Measurements from ENCODE around the gene C4orf50.

The C4orf50 gene

DNA sequence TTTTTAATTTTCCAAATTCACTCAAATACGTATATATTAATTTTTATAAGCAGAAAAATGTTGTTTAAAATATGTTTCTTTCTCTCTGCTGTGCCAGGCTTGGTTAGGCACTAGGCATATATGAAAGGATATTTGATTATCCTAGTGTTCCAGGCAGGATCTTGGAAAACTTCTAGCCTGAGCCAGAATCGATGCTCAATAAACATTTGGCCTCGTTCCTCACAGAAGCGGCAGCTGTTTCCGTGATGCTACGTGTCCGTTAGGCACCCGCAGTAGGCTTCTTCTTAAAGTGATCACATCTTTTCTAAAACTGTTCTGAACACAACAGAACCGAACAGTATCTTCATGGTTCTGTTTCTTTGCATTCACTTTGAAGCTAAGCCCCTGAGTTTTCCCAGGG is 75.3 kb downstream of the C4orf50 start:
- H3K36me3 ChIP-seq (ENCODE audit: control insufficient read depth in 2 of 2, insufficient read depth in 2 of 2, low read length in 2 of 2) = no peaks in the 10 kb centered on the region
- H3K4me3 ChIP-seq (ENCODE audit: low read length in 2 of 2) = no peak overlapping the region
- peaks cover 5 to 6% of the 10 kb centered on the region in 2 donors for H3K9me3 ChIP-seq (ENCODE audit: control insufficient read depth in 2 of 2, low read length in 2 of 2)
- H3K27me3 ChIP-seq (ENCODE audit: control insufficient read depth in 1 of 2, insufficient read depth in 2 of 2, low read length in 2 of 2) = peaks cover 9 to 13% of the 10 kb centered on the region in 2 donors
- H3K9ac ChIP-seq (ENCODE audit: low read length in 2 of 2) = no peak overlapping the region
- H3K4me1 ChIP-seq (ENCODE audit: control insufficient read depth, insufficient read depth, low read length) = no peaks in the 10 kb centered on the region
- no peak overlapping the region for H3K27ac ChIP-seq (ENCODE audit: low read length)

DNA sequence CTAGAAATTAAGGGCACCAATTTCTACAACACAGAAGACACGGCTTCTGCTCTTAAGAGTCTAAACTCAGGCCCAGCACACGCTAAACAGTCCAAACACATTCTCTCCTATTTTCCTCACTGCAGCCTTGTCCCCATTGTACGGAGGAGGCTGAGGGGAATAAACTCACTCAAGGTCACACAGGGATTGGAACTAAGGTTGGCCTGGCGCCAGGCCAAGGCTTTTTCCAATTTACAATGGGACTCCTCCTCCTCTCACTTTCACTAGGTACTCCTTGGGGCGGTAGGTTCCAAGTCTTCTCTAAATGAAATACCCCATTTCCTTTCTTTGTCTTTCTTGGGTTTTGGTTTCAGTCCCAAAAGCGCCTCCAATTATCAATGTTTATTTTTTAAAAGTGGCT is 76.6 kb downstream of the C4orf50 start:
- Histone ChIP-seq H3K36me3 (ENCODE audit: control insufficient read depth in 2 of 2, insufficient read depth in 2 of 2, low read length in 2 of 2) (no peaks in the 10 kb centered on the region), H3K9ac (ENCODE audit: low read length in 2 of 2) (no peak overlapping the region), H3K4me3 (ENCODE audit: low read length in 2 of 2) (no peak overlapping the region), H3K4me1 (ENCODE audit: control insufficient read depth, insufficient read depth, low read length) (no peaks in the 10 kb centered on the region), H3K9me3 (ENCODE audit: control insufficient read depth in 2 of 2, low read length in 2 of 2) (peaks cover 3 to 5% of the 10 kb centered on the region in 2 donors), H3K27ac (ENCODE audit: low read length) (no peak overlapping the region), H3K27me3 (ENCODE audit: control insufficient read depth in 1 of 2, insufficient read depth in 2 of 2, low read length in 2 of 2) (peaks cover 6 to 7% of the 10 kb centered on the region in 2 donors)

DNA sequence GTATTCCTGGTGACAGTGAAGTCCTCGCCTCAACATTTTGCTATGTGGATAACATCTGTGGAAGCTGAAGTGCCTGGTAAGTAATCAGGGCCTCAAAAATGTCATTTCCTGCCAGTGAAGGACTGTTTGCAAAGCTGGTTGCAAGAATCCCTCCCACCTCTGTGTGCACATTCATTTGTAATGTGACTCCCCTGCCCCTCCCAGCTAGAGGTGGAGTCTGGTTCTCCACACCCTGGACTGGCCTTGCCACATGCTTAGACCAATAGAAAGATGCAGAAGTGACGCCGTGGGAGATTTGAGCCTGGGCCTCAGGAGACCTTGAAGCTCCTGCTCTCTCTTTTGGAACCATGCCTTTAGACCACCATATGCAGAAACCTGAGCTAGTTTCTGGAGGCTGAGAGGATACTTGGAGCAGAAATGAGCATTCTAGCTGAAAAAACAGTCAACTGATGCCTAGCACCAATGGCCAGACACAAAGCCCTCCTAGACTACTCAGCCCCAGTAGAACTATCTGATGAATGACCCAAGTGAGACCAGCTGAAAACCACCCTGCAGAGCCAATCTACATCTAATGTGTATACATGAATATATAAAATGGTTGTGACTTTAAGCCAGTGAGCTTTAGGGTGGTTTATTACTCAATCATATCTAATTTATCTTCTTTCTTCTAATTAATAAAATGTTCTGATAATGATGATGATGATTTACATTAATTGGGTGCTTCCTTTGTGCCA is 77.6 kb downstream of the C4orf50 start:
- no peak overlapping the region for H3K4me3 ChIP-seq (ENCODE audit: low read length in 2 of 2)

DNA sequence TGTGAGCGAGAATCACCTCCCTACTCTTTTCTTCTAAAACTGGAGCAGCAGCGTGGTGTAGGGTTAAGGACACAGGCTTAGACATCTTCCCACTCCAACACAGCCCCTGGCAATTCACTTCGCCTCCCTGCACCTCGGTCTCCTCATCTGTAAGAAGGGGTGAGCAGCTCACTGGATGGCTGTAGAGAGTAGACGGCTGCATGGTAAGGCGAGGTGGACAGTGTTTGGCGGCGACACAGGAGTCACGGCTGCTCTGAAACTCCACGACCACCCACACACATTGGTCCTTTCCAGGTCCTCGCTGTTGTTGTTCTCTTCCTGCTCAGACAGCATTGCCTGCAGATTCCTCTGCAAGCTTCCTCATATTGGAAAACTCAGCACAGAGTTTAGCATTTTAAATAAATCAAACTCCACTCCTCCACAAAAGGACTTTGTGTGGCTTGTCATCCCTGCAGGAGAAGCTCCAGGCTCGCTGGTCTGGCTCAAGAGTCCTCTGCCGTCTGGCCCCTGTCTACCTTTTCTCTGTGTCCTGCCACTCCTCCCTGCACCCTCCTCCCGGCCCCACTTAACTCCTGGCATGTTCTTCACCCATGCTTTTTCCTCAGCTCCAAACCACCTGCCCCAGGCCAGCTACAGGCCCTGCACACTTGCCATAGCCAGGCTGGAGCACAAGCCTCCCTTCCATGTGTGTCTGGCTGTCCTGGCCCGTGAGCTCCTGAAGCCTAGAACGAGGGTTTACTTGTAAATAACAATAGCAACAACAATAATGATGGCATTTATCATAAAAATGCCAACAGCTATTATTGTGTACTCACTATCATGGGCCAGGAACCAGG is 84.0 kb downstream of the C4orf50 start:
- no peaks in the 10 kb centered on the region for H3K4me1 ChIP-seq (ENCODE audit: control insufficient read depth, insufficient read depth, low read length)
- H3K4me3 ChIP-seq (ENCODE audit: low read length in 2 of 2) = no peak overlapping the region
- peaks cover 15 to 23% of the 10 kb centered on the region in 2 donors for H3K27me3 ChIP-seq (ENCODE audit: control insufficient read depth in 1 of 2, insufficient read depth in 2 of 2, low read length in 2 of 2)
- H3K36me3 ChIP-seq (ENCODE audit: control insufficient read depth in 2 of 2, insufficient read depth in 2 of 2, low read length in 2 of 2) = no peaks in the 10 kb centered on the region
- H3K9me3 ChIP-seq (ENCODE audit: control insufficient read depth in 2 of 2, low read length in 2 of 2) = no peaks in the 10 kb centered on the region
- H3K27ac ChIP-seq (ENCODE audit: low read length) = no peak overlapping the region
- no peak overlapping the region for H3K9ac ChIP-seq (ENCODE audit: low read length in 2 of 2)

More for the DNA sequence above, 77.6 kb downstream of the C4orf50 start:
- Histone ChIP-seq H3K9me3 (ENCODE audit: control insufficient read depth in 2 of 2, low read length in 2 of 2) (peaks cover 2 to 5% of the 10 kb centered on the region in 2 donors), H3K36me3 (ENCODE audit: control insufficient read depth in 2 of 2, insufficient read depth in 2 of 2, low read length in 2 of 2) (no peaks in the 10 kb centered on the region), H3K4me1 (ENCODE audit: control insufficient read depth, insufficient read depth, low read length) (no peaks in the 10 kb centered on the region), H3K9ac (ENCODE audit: low read length in 2 of 2) (no peak overlapping the region), H3K27ac (ENCODE audit: low read length) (no peak overlapping the region), H3K27me3 (ENCODE audit: control insufficient read depth in 1 of 2, insufficient read depth in 2 of 2, low read length in 2 of 2) (peaks cover 6 to 7% of the 10 kb centered on the region in 2 donors)

DNA sequence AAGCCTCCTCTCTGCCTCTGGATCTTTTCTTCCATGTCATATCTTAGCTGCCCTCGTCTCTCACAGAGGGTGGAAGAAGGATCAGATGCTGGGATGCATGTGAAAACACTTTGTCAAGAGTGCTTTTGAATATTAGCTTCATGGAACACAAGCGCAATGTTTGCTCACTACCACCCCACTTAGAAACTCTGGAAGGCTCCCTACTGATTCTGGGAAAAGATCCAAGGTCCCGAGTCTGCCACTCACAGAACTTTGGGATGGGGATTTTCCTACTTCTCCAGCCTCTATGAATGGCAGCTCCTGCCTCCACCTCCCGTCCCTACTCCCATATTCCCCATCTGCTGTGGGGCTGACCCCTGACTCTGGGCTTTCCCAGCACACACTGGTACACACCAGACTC is 85.1 kb downstream of the C4orf50 start:
- Histone ChIP-seq H3K27me3 (ENCODE audit: control insufficient read depth in 1 of 2, insufficient read depth in 2 of 2, low read length in 2 of 2) (peaks cover 15 to 26% of the 10 kb centered on the region in 2 donors), H3K4me1 (ENCODE audit: control insufficient read depth, insufficient read depth, low read length) (no peaks in the 10 kb centered on the region), H3K9ac (ENCODE audit: low read length in 2 of 2) (no peak overlapping the region), H3K4me3 (ENCODE audit: low read length in 2 of 2) (no peak overlapping the region), H3K9me3 (ENCODE audit: control insufficient read depth in 2 of 2, low read length in 2 of 2) (no peaks in the 10 kb centered on the region), H3K36me3 (ENCODE audit: control insufficient read depth in 2 of 2, insufficient read depth in 2 of 2, low read length in 2 of 2) (no peaks in the 10 kb centered on the region), H3K27ac (ENCODE audit: low read length) (no peak overlapping the region)

DNA sequence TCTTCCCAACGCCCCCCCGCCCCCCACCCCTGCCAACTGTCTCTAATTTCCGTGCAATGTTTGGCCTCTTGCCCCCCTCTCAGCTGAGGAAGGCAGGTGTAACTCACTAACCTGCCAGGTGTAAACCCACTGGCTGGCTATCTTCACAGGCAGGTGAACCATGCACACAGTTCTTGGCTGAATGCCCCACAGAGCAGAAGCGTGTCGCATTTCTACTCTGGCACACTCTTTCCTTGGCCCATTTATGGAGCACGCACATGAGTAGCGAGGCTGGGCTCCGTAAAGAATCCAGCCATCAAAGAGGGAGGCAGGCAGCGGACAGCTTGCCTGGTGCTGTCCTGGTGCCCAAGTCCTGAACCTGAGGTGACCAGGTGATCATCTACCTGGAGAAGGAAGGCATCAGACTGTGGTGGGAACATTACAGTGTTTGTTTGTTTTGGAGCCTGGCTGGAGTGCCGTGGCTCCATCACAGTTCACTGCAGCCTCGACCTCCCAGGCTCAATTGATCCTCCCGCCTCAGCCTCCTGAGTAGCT is 86.1 kb downstream of the C4orf50 start:
- Histone ChIP-seq H3K36me3 (ENCODE audit: control insufficient read depth in 2 of 2, insufficient read depth in 2 of 2, low read length in 2 of 2) (no peaks in the 10 kb centered on the region), H3K9ac (ENCODE audit: low read length in 2 of 2) (no peak overlapping the region), H3K4me3 (ENCODE audit: low read length in 2 of 2) (no peak overlapping the region), H3K27ac (ENCODE audit: low read length) (no peak overlapping the region), H3K27me3 (ENCODE audit: control insufficient read depth in 1 of 2, insufficient read depth in 2 of 2, low read length in 2 of 2) (peaks cover 15 to 31% of the 10 kb centered on the region in 2 donors), H3K4me1 (ENCODE audit: control insufficient read depth, insufficient read depth, low read length) (no peaks in the 10 kb centered on the region), H3K9me3 (ENCODE audit: control insufficient read depth in 2 of 2, low read length in 2 of 2) (no peaks in the 10 kb centered on the region)

DNA sequence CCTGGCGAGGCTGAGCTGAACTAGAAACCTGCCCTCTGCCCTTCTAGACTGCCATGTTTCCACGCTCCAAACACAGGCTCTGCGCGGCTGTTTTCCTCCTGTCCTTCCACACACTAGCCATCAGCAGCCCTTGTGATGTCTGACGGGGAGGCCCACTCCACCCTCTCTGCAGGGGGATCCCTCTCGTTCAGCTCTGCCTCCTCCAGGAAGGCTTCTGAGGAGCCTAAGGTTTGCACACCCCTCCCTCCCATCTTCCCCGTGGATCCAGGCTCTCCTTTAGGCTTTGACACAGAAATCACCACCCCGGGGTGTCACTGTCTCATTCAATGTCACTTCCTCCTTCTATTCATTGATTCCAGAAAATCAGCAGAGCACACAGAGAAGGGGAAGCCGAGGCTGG is 86.7 kb downstream of the C4orf50 start:
- no peak overlapping the region for H3K4me3 ChIP-seq (ENCODE audit: low read length in 2 of 2)
- H3K9ac ChIP-seq (ENCODE audit: low read length in 2 of 2) = no peak overlapping the region
- no peaks in the 10 kb centered on the region for H3K9me3 ChIP-seq (ENCODE audit: control insufficient read depth in 2 of 2, low read length in 2 of 2)
- H3K27ac ChIP-seq (ENCODE audit: low read length) = no peak overlapping the region
- H3K27me3 ChIP-seq (ENCODE audit: control insufficient read depth in 1 of 2, insufficient read depth in 2 of 2, low read length in 2 of 2) = peaks cover 15 to 32% of the 10 kb centered on the region in 2 donors
- H3K36me3 ChIP-seq (ENCODE audit: control insufficient read depth in 2 of 2, insufficient read depth in 2 of 2, low read length in 2 of 2) = no peaks in the 10 kb centered on the region
- no peaks in the 10 kb centered on the region for H3K4me1 ChIP-seq (ENCODE audit: control insufficient read depth, insufficient read depth, low read length)

DNA sequence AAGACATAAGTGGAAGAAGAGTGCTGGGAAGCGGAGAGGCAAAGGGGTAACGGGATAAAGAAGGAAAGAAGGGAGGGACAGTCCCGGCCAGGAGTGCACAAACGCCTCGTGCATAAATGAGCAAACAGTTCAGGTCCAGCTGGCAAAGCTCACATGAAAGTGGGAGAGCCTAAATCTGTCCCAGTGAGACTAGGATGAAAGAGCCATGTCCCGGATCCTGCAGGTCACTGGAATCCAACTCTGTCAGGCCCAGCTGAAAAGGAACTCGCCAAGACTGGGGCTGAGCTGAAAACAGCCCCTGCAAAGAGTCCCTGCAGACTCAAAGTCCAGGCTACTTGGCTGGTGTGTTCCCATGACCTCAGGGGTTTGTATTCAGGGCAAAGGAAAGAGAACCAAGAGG is 87.4 kb downstream of the C4orf50 start:
- Histone ChIP-seq H3K36me3 (ENCODE audit: control insufficient read depth in 2 of 2, insufficient read depth in 2 of 2, low read length in 2 of 2) (no peaks in the 10 kb centered on the region), H3K4me3 (ENCODE audit: low read length in 2 of 2) (no peak overlapping the region), H3K9me3 (ENCODE audit: control insufficient read depth in 2 of 2, low read length in 2 of 2) (no peaks in the 10 kb centered on the region), H3K27me3 (ENCODE audit: control insufficient read depth in 1 of 2, insufficient read depth in 2 of 2, low read length in 2 of 2) (peaks cover 15 to 34% of the 10 kb centered on the region in 2 donors), H3K9ac (ENCODE audit: low read length in 2 of 2) (no peak overlapping the region), H3K27ac (ENCODE audit: low read length) (no peak overlapping the region), H3K4me1 (ENCODE audit: control insufficient read depth, insufficient read depth, low read length) (no peaks in the 10 kb centered on the region)

DNA sequence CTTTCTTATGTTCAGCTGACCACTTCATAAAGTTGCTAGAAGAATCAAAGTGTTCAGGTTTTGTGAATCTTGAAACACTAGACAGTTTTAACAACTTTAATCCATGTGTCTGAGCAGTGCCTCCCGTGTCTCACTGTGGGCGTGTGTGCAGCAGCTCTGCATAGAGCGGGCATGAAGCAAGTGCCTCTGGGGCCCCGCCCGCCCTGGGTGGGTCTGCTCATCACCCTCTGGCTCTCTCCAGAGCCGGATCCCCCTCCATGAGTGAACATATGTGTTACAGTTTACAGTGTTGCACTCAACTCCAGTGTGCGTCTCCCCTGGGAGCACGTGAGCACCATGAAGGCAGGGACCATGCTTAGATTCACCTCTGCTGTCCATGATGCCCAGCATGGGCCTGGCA is 87.8 kb downstream of the C4orf50 start:
- no peaks in the 10 kb centered on the region for H3K9me3 ChIP-seq (ENCODE audit: control insufficient read depth in 2 of 2, low read length in 2 of 2)
- no peaks in the 10 kb centered on the region for H3K4me1 ChIP-seq (ENCODE audit: control insufficient read depth, insufficient read depth, low read length)
- peaks cover 15 to 34% of the 10 kb centered on the region in 2 donors for H3K27me3 ChIP-seq (ENCODE audit: control insufficient read depth in 1 of 2, insufficient read depth in 2 of 2, low read length in 2 of 2)
- no peak overlapping the region for H3K27ac ChIP-seq (ENCODE audit: low read length)
- H3K36me3 ChIP-seq (ENCODE audit: control insufficient read depth in 2 of 2, insufficient read depth in 2 of 2, low read length in 2 of 2) = no peaks in the 10 kb centered on the region
- H3K4me3 ChIP-seq (ENCODE audit: low read length in 2 of 2) = no peak overlapping the region
- no peak overlapping the region for H3K9ac ChIP-seq (ENCODE audit: low read length in 2 of 2)

DNA sequence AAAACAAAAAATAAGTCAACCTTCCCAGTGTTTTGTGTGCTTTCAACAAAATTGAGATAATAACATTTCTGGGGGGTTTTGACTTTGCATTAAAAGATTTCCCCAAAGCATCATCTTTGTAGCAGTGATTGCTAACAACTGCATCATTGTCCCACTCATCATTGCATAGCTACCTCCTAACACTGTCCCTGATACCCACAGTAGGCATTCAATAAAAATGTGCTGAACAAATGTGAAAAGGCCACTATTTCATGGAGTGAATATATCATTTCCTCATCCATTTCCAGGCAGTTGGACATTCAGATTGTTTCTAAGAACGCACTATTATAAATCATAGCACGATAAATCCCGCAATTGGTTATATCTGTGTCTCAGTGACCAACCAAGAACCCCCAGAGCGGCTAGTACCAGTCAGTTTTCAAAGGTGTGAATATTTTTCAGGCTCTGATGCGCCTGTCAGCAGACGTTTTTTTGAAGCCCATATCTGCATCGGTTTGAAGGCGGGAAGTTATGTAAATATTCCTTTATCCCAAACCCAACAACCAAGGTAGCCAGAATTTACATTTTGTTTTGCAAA is 89.3 kb downstream of the C4orf50 start:
- Histone ChIP-seq H3K4me1 (ENCODE audit: control insufficient read depth, insufficient read depth, low read length) (no peaks in the 10 kb centered on the region), H3K9me3 (ENCODE audit: control insufficient read depth in 2 of 2, low read length in 2 of 2) (no peaks in the 10 kb centered on the region), H3K36me3 (ENCODE audit: control insufficient read depth in 2 of 2, insufficient read depth in 2 of 2, low read length in 2 of 2) (no peaks in the 10 kb centered on the region), H3K9ac (ENCODE audit: low read length in 2 of 2) (no peak overlapping the region), H3K4me3 (ENCODE audit: low read length in 2 of 2) (no peak overlapping the region), H3K27ac (ENCODE audit: low read length) (no peak overlapping the region), H3K27me3 (ENCODE audit: control insufficient read depth in 1 of 2, insufficient read depth in 2 of 2, low read length in 2 of 2) (peaks cover 12 to 32% of the 10 kb centered on the region in 2 donors)

Data from stomach smooth muscle (tissue), 2 donors.